Measurements from ENCODE around the gene EOGT. TPM values are rescaled to one million over a fixed set of nuclear protein-coding genes. Genes with fewer than 3 reads are reported as not detected.

Gene EOGT
- total RNA-seq, 2 donors from 2014 or later: 15.5 to 24.4 TPM

DNA sequence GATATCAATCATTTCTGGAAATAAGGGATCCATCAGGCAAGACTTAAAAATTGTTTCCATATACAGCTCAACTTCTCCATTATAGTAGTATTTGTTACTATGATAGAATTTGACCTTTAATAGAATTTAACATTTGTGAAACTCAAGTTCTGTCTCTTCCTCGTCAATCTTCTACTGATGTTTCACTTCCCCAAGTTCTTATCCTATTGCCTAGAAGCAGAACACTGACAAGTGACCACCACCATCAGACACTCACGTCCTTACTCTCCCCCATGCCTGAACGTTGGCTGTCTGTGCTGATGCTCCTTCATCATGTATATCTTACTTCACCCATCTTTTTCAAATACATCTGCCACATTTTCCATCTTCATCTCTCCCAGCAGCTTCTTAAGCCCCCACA is 54.6 kb downstream of the EOGT start:
- no peak overlapping the region for H3K4me3 Mint-ChIP-seq
- H3K9me3 Mint-ChIP-seq: peaks cover 3% of the 10 kb centered on the region
- peaks cover 44% of the 10 kb centered on the region for H3K27me3 Mint-ChIP-seq
- H3K27ac Mint-ChIP-seq: no peak overlapping the region
- ATAC-seq (replicated peaks): no peak
- no peaks in the 10 kb centered on the region for H3K36me3 Mint-ChIP-seq (ENCODE audit: low read depth)
- H3K4me1 Mint-ChIP-seq: no peaks in the 10 kb centered on the region

- no peak overlapping the region for H3K4me3 Mint-ChIP-seq
- ATAC-seq (replicated peaks): no peak
- H3K36me3 Mint-ChIP-seq (ENCODE audit: low read depth): no peaks in the 10 kb centered on the region
- peaks cover 3% of the 10 kb centered on the region for H3K9me3 Mint-ChIP-seq
- H3K4me1 Mint-ChIP-seq: no peaks in the 10 kb centered on the region
- H3K27ac Mint-ChIP-seq: no peak overlapping the region
- peaks cover 42% of the 10 kb centered on the region for H3K27me3 Mint-ChIP-seq
These were observed 55.6 kb downstream of the EOGT start for GRCh38 chr3:68957895-68958294.

DNA sequence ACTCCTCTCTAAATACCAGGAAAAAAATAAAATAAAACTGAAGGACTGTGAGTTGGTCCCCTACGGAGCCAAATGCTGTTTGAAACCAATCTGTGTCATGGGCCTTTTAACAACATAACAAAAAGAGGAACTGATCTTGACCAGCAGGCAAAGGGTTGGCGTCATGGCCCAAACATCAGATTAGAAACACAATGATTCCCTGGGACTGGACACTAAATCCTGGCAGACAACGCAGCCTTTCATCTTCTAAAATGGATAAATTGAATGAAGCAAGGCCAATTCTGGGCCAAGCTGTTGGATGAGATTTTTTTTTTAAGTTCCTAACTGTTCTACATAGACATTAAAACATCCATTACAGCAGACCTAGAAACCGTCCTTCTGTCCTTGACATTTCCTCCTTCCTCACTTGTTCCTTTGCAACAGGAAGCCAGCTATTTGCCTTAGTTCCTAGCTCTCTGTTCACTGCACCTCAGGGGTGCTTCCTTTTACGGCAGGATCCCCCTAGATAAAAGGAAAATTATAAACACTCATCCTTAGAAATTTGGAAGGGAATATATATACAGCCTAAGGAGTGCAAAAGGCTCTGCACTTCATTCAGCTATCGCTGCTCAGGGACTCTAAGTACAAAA is 59.6 kb downstream of the EOGT start:
- Mint-ChIP-seq H3K27ac (no peak overlapping the region), H3K4me3 (no peak overlapping the region), H3K36me3 (ENCODE audit: low read depth) (no peaks in the 10 kb centered on the region), H3K9me3 (peaks cover 3% of the 10 kb centered on the region), H3K27me3 (peaks cover 24% of the 10 kb centered on the region), H3K4me1 (no peaks in the 10 kb centered on the region)
- no peak for ATAC-seq (replicated peaks)

DNA sequence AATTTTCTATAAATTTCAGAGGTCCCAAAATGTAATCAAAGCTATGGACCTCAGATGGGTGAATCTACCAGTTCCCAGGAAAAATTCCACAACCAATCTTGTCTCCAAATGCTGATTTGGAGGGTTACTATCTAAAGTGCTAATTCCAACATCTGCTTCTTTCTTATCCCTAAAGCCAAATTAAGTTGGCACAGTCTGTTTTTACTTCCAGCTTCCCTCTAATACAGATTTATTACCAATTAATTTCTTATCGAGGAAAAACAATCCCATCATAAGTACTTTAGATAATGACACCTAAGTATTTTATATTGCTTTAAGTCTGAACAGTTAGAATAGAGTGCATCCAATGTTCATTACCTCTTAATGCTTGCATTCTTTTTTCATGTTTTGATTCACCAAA is 68.3 kb downstream of the EOGT start:
- Mint-ChIP-seq H3K27me3 (peaks cover 19% of the 10 kb centered on the region), H3K4me3 (no peak overlapping the region), H3K36me3 (ENCODE audit: low read depth) (no peaks in the 10 kb centered on the region), H3K4me1 (no peaks in the 10 kb centered on the region), H3K9me3 (no peaks in the 10 kb centered on the region), H3K27ac (no peak overlapping the region)
- no peak for ATAC-seq (replicated peaks)

- Mint-ChIP-seq H3K9me3 (no peaks in the 10 kb centered on the region), H3K4me1 (no peaks in the 10 kb centered on the region), H3K27ac (no peak overlapping the region), H3K27me3 (peaks cover 19% of the 10 kb centered on the region), H3K36me3 (ENCODE audit: low read depth) (no peaks in the 10 kb centered on the region), H3K4me3 (no peak overlapping the region)
- ATAC-seq (replicated peaks): no peak
These were observed 69.6 kb downstream of the EOGT start for GRCh38 chr3:68943753-68944500.

DNA sequence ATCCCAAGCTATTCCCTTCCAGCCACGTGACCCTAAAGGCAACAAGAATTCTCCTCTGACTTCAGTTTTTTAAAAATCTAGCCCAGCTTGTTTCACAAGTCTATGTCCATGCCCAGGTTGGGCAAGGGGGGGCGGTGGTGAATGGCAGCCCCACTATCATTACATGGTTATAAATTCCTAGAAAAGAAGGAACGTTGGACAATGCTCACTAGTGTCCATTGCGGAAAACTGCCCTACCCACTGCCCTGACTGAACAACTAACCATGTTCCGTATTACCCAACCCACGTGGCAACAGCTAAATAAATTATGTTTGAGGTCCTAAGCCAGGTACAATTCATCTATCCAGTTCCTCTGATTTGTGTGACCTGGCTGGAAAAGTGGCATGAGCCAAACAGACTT is 72.4 kb downstream of the EOGT start:
- Mint-ChIP-seq H3K27me3 (peaks cover 25% of the 10 kb centered on the region), H3K4me1 (no peaks in the 10 kb centered on the region), H3K4me3 (no peak overlapping the region), H3K36me3 (ENCODE audit: low read depth) (no peaks in the 10 kb centered on the region), H3K9me3 (no peaks in the 10 kb centered on the region), H3K27ac (no peak overlapping the region)
- no peak for ATAC-seq (replicated peaks)

- Mint-ChIP-seq H3K36me3 (ENCODE audit: low read depth) (no peaks in the 10 kb centered on the region), H3K4me3 (no peak overlapping the region), H3K9me3 (no peaks in the 10 kb centered on the region), H3K27ac (no peak overlapping the region), H3K4me1 (no peaks in the 10 kb centered on the region), H3K27me3 (peaks cover 45% of the 10 kb centered on the region)
- no peak for ATAC-seq (replicated peaks)
These were observed 76.6 kb downstream of the EOGT start for GRCh38 chr3:68936856-68937255.

DNA sequence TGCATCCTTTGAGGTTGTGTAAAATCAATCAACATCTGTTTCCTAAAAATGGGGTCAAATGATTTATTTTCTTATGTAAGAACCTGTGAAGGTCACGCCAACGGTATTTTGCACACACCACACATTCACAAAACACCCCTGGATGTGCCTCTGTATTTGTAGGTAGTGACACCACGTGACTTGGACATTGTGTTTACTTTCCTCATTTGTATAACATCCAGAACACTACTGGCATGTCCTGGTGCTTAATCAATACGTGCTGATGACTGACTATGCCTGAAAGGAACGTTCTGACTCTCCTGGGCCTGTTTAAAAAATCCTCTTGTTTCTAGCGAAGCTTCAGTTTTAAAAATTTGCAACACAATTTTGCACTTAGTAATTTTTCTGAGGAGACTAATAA is 77.7 kb downstream of the EOGT start:
- Mint-ChIP-seq H3K9me3 (no peaks in the 10 kb centered on the region), H3K27ac (no peak overlapping the region), H3K4me3 (no peak overlapping the region), H3K36me3 (ENCODE audit: low read depth) (no peaks in the 10 kb centered on the region), H3K27me3 (peaks cover 43% of the 10 kb centered on the region), H3K4me1 (no peaks in the 10 kb centered on the region)
- ATAC-seq (replicated peaks): no peak

GRCh38 chr3:68931406-68932149 is 81.9 kb downstream of the EOGT start:
- Mint-ChIP-seq H3K27me3 (peaks cover 53% of the 10 kb centered on the region), H3K4me1 (no peaks in the 10 kb centered on the region), H3K9me3 (no peaks in the 10 kb centered on the region), H3K36me3 (ENCODE audit: low read depth) (no peaks in the 10 kb centered on the region), H3K4me3 (peak overlapping the region; percentile 11), H3K27ac (no peak overlapping the region)
- ATAC-seq (replicated peaks): no peak

Other genes with a start within 250 kb of the EOGT start
- not detected for gene TAFA4, start 81.1 kb downstream of the EOGT start, total RNA-seq
- gene TMF1, start 38.6 kb upstream of the EOGT start, total RNA-seq: 10 to 100 TPM; 42.6 to 84.7 TPM
- 10 to 100 TPM; 68.0 to 95.2 TPM for gene UBA3, start 66.7 kb upstream of the EOGT start, total RNA-seq
- gene ARL6IP5, start 71.3 kb upstream of the EOGT start, total RNA-seq: 100 to 1,000 TPM; 109 to 172 TPM
- gene LMOD3, start 108.9 kb upstream of the EOGT start, total RNA-seq: not detected

Data from activated T-helper 17 cell treated with anti-CD3 and anti-CD28 coated beads, Interleukin-2, amount 50 U/mL, for 72 hours (primary cell).